OCI-LY1 (cell line): ENCODE data around the gene SIK3.

Source experiments
- CTCF ChIP-seq: fragments of 200-600 bp; sonication (generic), shearing (Covaris generic); IDR thresholded peaks from 2 replicates; pipeline ENCODE4 v1.5.1; 2017; ENCODE audit warnings: mild to moderate bottlenecking, antibody characterized with exemption, low read length, moderate library complexity, mixed read lengths
- EZH2 ChIP-seq: fragments of 200-600 bp; sonication (generic), shearing (Covaris generic); IDR thresholded peaks from 2 replicates; pipeline ENCODE4 v1.8.0; 2017; ENCODE audit warnings: borderline replicate concordance, mixed run types, mild to moderate bottlenecking, antibody characterized with exemption, low read length, moderate library complexity, mixed read lengths

- no peak for TF ChIP-seq CTCF
- no peak for TF ChIP-seq EZH2
Measured at GRCh38 chr11:116990811-116991210, 107.4 kb downstream of the SIK3 start.
